DND-41 (cell line): ENCODE data around the gene HLA-DOA.

Source experiments
- EZH2 ChIP-seq: IDR thresholded peaks from 3 replicates; pipeline ENCODE4 v1.6.1; 2012; ENCODE audit warnings: borderline replicate concordance, low read depth, mild to moderate bottlenecking, moderate library complexity, low read length, inconsistent platforms; ENCODE audit not compliant: severe bottlenecking
- TF ChIP-seq, protein P1 (sequence below): IDR thresholded peaks from 2 replicates; pipeline ENCODE4 v1.5.1; 2012; ENCODE audit warnings: borderline replicate concordance, low read length, moderate library complexity, mild to moderate bottlenecking; ENCODE audit not compliant: poor library complexity, severe bottlenecking; ENCODE audit errors: extremely low read depth

DNA sequence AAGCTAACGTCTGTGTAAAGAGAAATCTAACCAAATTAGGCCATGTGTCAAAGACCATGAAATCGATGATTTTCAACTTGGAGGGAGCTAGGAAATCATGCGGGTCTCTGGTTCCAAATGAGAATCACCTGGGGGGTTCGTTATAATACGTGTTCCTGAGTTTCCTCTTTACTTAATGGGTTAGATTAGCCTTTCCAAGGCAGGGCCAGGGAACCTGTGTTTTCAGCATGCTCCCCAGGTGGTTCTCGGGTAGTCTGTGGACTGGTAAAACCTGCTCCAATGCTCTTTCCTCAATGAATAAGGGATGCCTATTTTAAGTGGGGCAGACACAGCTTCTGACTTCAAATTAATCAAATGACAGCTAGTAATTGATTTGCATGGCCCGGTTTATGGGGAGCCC, 965 bp upstream of the HLA-DOA start:
- TF ChIP-seq EZH2: no peak
- TF ChIP-seq, protein P1, sequence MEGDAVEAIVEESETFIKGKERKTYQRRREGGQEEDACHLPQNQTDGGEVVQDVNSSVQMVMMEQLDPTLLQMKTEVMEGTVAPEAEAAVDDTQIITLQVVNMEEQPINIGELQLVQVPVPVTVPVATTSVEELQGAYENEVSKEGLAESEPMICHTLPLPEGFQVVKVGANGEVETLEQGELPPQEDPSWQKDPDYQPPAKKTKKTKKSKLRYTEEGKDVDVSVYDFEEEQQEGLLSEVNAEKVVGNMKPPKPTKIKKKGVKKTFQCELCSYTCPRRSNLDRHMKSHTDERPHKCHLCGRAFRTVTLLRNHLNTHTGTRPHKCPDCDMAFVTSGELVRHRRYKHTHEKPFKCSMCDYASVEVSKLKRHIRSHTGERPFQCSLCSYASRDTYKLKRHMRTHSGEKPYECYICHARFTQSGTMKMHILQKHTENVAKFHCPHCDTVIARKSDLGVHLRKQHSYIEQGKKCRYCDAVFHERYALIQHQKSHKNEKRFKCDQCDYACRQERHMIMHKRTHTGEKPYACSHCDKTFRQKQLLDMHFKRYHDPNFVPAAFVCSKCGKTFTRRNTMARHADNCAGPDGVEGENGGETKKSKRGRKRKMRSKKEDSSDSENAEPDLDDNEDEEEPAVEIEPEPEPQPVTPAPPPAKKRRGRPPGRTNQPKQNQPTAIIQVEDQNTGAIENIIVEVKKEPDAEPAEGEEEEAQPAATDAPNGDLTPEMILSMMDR: no peak
